HepG2 (cell line): ENCODE data around the gene KCNQ2. TPM values are rescaled to one million over a fixed set of nuclear protein-coding genes. Genes with fewer than 3 reads are reported as not detected.

Experiments used
- AGO1 ChIP-seq: fragments of 200-400 bp; formaldehyde crosslinking; IDR thresholded peaks from 2 replicates; pipeline ENCODE4 v1.6.1; 2017; ENCODE audit warnings: mild to moderate bottlenecking, low read depth, low read length, moderate library complexity; ENCODE audit not compliant: poor library complexity, severe bottlenecking
- CBX5 ChIP-seq: sonication (generic); formaldehyde crosslinking; IDR thresholded peaks from 2 replicates; pipeline ENCODE4 v1.4.0; 2020; ENCODE audit warnings: missing genetic modification reagents, borderline replicate concordance
- FOXC1 ChIP-seq: sonication (generic); formaldehyde crosslinking; IDR thresholded peaks from 2 replicates; pipeline ENCODE4 v1.8.0; 2022; ENCODE audit warnings: mild to moderate bottlenecking, missing genetic modification reagents, borderline replicate concordance
- GATAD2A ChIP-seq: IDR thresholded peaks from 2 replicates; pipeline ENCODE4 v1.6.1; 2016
- HHEX ChIP-seq: IDR thresholded peaks from 2 replicates; pipeline ENCODE4 v1.6.1; 2016; ENCODE audit warnings: control low read depth
- KDM1A ChIP-seq: IDR thresholded peaks from 2 replicates; pipeline ENCODE4 v1.6.1; 2016; ENCODE audit warnings: missing compliant biosample characterization
- MBNL3 ChIP-seq: fragments of 250-450 bp; sonication (Bioruptor Pico); conservative IDR thresholded peaks from 2 replicates; pipeline ENCODE4 v1.8.0; 2022; ENCODE audit warnings: mild to moderate bottlenecking, inconsistent platforms
- MED1 ChIP-seq: sonication (generic); formaldehyde crosslinking; IDR thresholded peaks from 2 replicates; pipeline ENCODE4 v1.4.0; 2020; ENCODE audit warnings: missing genetic modification reagents
- POLR2A ChIP-seq, 2 experiments: IDR thresholded peaks; 2 replicates each; pipeline ENCODE4 v1.6.1; 2011; ENCODE audit warnings: low read depth in 2 of 2, low read length in 2 of 2, mild to moderate bottlenecking in 1 of 2, moderate library complexity in 1 of 2; ENCODE audit not compliant: insufficient read depth in 1 of 2
- STAT5B ChIP-seq: sonication (generic); formaldehyde crosslinking; IDR thresholded peaks from 2 replicates; pipeline ENCODE4 v1.4.0; 2020; ENCODE audit warnings: missing genetic modification reagents
- SUZ12 ChIP-seq: fragments of 150-350 bp; IDR thresholded peaks from 2 replicates; pipeline ENCODE4 v1.6.1; 2014; ENCODE audit warnings: low read depth, low read length
- ZBTB33 ChIP-seq: sonication (generic); formaldehyde crosslinking; IDR thresholded peaks from 2 replicates; pipeline ENCODE4 v1.4.0; 2020; ENCODE audit warnings: missing genetic modification reagents
- ZNF136 ChIP-seq: sonication (generic); formaldehyde crosslinking; IDR thresholded peaks from 2 replicates; pipeline ENCODE4 v1.8.1; 2022; ENCODE audit warnings: low read depth, mild to moderate bottlenecking, moderate library complexity, missing genetic modification reagents
- ZNF556 ChIP-seq: sonication (generic); formaldehyde crosslinking; IDR thresholded peaks from 2 replicates; pipeline ENCODE4 v1.4.0; 2020; ENCODE audit warnings: mild to moderate bottlenecking, missing genetic modification reagents, borderline replicate concordance
- ZNF572 ChIP-seq: sonication (generic); formaldehyde crosslinking; IDR thresholded peaks from 2 replicates; pipeline ENCODE4 v1.5.1; 2020; ENCODE audit warnings: mild to moderate bottlenecking, missing genetic modification reagents
- ZNF720 ChIP-seq: sonication (generic); formaldehyde crosslinking; IDR thresholded peaks from 2 replicates; pipeline ENCODE4 v1.4.0; 2020; ENCODE audit warnings: missing genetic modification reagents
- ZNF772 ChIP-seq: sonication (generic); formaldehyde crosslinking; IDR thresholded peaks from 2 replicates; pipeline ENCODE4 v1.5.0; 2020; ENCODE audit warnings: mild to moderate bottlenecking, missing genetic modification reagents
- polyA plus RNA-seq, 8 experiments: library from polyadenylated mRNA; depleted of rRNA in 3 of 8; stranded (reverse) in 7 of 8; unstranded in 1 of 8; fragments of >200 nt; fragmentation: Illumina TruSeq in 4 of 8; extraction: Trizol in 4 of 8; gene quantifications; 2 replicates each; pipeline versions ENCODE4 v1.2.1 to v1.2.3, GENCODE V29; 2011 to 2016; ENCODE audit warnings: low read depth in 4 of 8, missing spikeins in 1 of 8, mixed read lengths in 1 of 8; ENCODE audit not compliant: insufficient read depth in 1 of 8
- total RNA-seq, 5 experiments: library from RNA; depleted of rRNA; stranded (reverse); fragments of >200 nt; fragmentation: Illumina TruSeq; extraction: Trizol; gene quantifications; 2 replicates each; pipeline ENCODE4 v1.2.3, GENCODE V29; 2016; ENCODE audit warnings: low read depth in 1 of 5
- TF ChIP-seq, protein P1 (sequence below): sonication (generic); formaldehyde crosslinking; IDR thresholded peaks from 2 replicates; pipeline ENCODE4 v1.4.0; 2020; ENCODE audit warnings: missing genetic modification reagents; ENCODE audit errors: not compliant biosample characterization

KCNQ2 gene
- total and polyA plus RNA-seq, 2 of the 13 experiments (the other 11 are each of a cell fraction or from before 2014, with no cell fraction given) = not detected

GRCh38 chr20:63495741-63496595 lies 23.5 kb upstream of the KCNQ2 start (continued):
- TF ChIP-seq ZNF136 (CRISPR knock-in tag) = no peak
- TF ChIP-seq SUZ12 = no peak
- TF ChIP-seq, protein P1, sequence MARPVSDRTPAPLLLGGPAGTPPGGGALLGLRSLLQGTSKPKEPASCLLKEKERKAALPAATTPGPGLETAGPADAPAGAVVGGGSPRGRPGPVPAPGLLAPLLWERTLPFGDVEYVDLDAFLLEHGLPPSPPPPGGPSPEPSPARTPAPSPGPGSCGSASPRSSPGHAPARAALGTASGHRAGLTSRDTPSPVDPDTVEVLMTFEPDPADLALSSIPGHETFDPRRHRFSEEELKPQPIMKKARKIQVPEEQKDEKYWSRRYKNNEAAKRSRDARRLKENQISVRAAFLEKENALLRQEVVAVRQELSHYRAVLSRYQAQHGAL = no peak
- TF ChIP-seq ZNF720 = no peak
- TF ChIP-seq AGO1 = no peak
- TF ChIP-seq ZNF772 (CRISPR knock-in tag) = 0 out of 2 replicates have a peak, but pooled peaks have one; percentile 27
- TF ChIP-seq MBNL3 (CRISPR knock-in tag) = no peak
- TF ChIP-seq HHEX (CRISPR knock-in tag) = no peak
- no peak for TF ChIP-seq ZBTB33 (CRISPR knock-in tag)
- TF ChIP-seq GATAD2A (CRISPR knock-in tag) = 0 out of 2 replicates have a peak, but pooled peaks have one; percentile 30
- TF ChIP-seq STAT5B (CRISPR knock-in tag) = no peak
- TF ChIP-seq CBX5 = no peak
- TF ChIP-seq ZNF572 (CRISPR knock-in tag) = no peak
- TF ChIP-seq POLR2A (IDR thresholded peaks at IDR 0.05; ENCODE audit: insufficient read depth in 1 of 2, low read depth in 2 of 2, low read length in 2 of 2) = no peak
- TF ChIP-seq FOXC1 (CRISPR knock-in tag) = peak; percentile 44; the same call in 1 of the 2 replicates
- no peak for TF ChIP-seq ZNF556 (CRISPR knock-in tag)
- TF ChIP-seq KDM1A = no peak
- no peak for TF ChIP-seq MED1
